KMS-11 (cell line): ENCODE measurements around the gene P4HB.

Source experiments
- H2AFZ ChIP-seq: fragments of 200-600 bp; sonication (generic); 2 replicates; pipeline ENCODE4 v1.6.1; 2016; ENCODE audit warnings: antibody characterized with exemption, mixed run types, low read depth
- H3K27ac ChIP-seq: fragments of 200-600 bp; sonication (generic); 2 replicates; pipeline ENCODE4 v1.6.1; 2016; ENCODE audit warnings: mild to moderate bottlenecking, mixed run types
- H3K27me3 ChIP-seq: fragments of 200-600 bp; sonication (generic); 2 replicates; pipeline ENCODE4 v1.6.1; 2017; ENCODE audit warnings: mild to moderate bottlenecking, low read depth, mixed run types, moderate library complexity; ENCODE audit not compliant: insufficient read depth
- H3K36me3 ChIP-seq: fragments of 200-600 bp; sonication (generic); 2 replicates; pipeline ENCODE4 v1.6.1; 2017; ENCODE audit warnings: mild to moderate bottlenecking, mixed run types; ENCODE audit not compliant: insufficient read depth
- H3K4me1 ChIP-seq: fragments of 200-600 bp; sonication (generic); 2 replicates; pipeline ENCODE4 v1.6.1; 2016; ENCODE audit warnings: mild to moderate bottlenecking, low read depth, mixed run types; ENCODE audit not compliant: poor library complexity, severe bottlenecking
- H3K4me2 ChIP-seq: fragments of 200-600 bp; sonication (generic); 2 replicates; pipeline ENCODE4 v1.7.0; 2016; ENCODE audit warnings: mild to moderate bottlenecking, mixed run types
- H3K4me3 ChIP-seq: fragments of 200-600 bp; sonication (generic); IDR thresholded peaks from 2 replicates; pipeline ENCODE4 v1.6.1; 2017; ENCODE audit warnings: low read depth, low read length, mixed read lengths; ENCODE audit not compliant: insufficient read depth
- H3K79me2 ChIP-seq: fragments of 200-600 bp; sonication (generic); 2 replicates; pipeline ENCODE4 v1.6.1; 2016; ENCODE audit warnings: low read depth, mixed run types; ENCODE audit not compliant: insufficient read depth
- H3K9ac ChIP-seq: fragments of 200-600 bp; sonication (generic); 2 replicates; pipeline ENCODE4 v1.6.1; 2016; ENCODE audit warnings: mild to moderate bottlenecking, mixed run types
- H4K20me1 ChIP-seq: fragments of 200-600 bp; sonication (generic); 2 replicates; pipeline ENCODE4 v1.6.1; 2016; ENCODE audit warnings: mild to moderate bottlenecking, mixed run types; ENCODE audit not compliant: insufficient read depth
- CTCF ChIP-seq: fragments of 200-600 bp; sonication (generic); conservative IDR thresholded peaks from 2 replicates; pipeline ENCODE4 v1.6.1; 2017; ENCODE audit warnings: low read depth, mild to moderate bottlenecking, antibody characterized with exemption, low read length, moderate library complexity, mixed read lengths

P4HB gene

GRCh38 chr17:81852237-81852636 is 8.1 kb downstream of the P4HB start:
- Histone ChIP-seq H3K4me1 (no peaks in the 10 kb centered on the region), H3K27ac (no peak overlapping the region), H3K4me2 (no peak overlapping the region), H3K27me3 (no peaks in the 10 kb centered on the region), H3K79me2 (peaks cover 53% of the 10 kb centered on the region), H4K20me1 (peaks cover 6% of the 10 kb centered on the region; the same call in 1 of the 2 replicates), H2AFZ (no peak overlapping the region), H3K9ac (no peak overlapping the region), H3K4me3 (no peak overlapping the region), H3K36me3 (peaks cover 39% of the 10 kb centered on the region; the same call in 1 of the 2 replicates)
- TF ChIP-seq CTCF, result no peak

- Histone ChIP-seq H3K27me3 (no peaks in the 10 kb centered on the region), H3K79me2 (peaks cover 44% of the 10 kb centered on the region), H3K27ac (no peak overlapping the region), H3K4me1 (no peaks in the 10 kb centered on the region), H2AFZ (no peak overlapping the region), H3K36me3 (peaks cover 36% of the 10 kb centered on the region; the same call in 1 of the 2 replicates), H3K4me3 (no peak overlapping the region), H4K20me1 (peaks cover 6% of the 10 kb centered on the region; the same call in 1 of the 2 replicates), H3K9ac (no peak overlapping the region), H3K4me2 (no peak overlapping the region)
- TF ChIP-seq CTCF, result no peak
Measured at GRCh38 chr17:81851423-81851822, 8.9 kb downstream of the P4HB start.

GRCh38 chr17:81849457-81849856 is 10.9 kb downstream of the P4HB start:
- TF ChIP-seq CTCF, result no peak
- H3K36me3 ChIP-seq, result peaks cover 37% of the 10 kb centered on the region; the same call in 1 of the 2 replicates
- H3K79me2 ChIP-seq, result peaks cover 27% of the 10 kb centered on the region
- no peak overlapping the region for H3K4me2 ChIP-seq
- H3K4me3 ChIP-seq, result no peak overlapping the region
- no peaks in the 10 kb centered on the region for H3K27me3 ChIP-seq
- no peaks in the 10 kb centered on the region for H4K20me1 ChIP-seq
- no peaks in the 10 kb centered on the region for H3K4me1 ChIP-seq
- H3K27ac ChIP-seq, result no peak overlapping the region
- no peak overlapping the region for H3K9ac ChIP-seq
- H2AFZ ChIP-seq, result no peak overlapping the region

- Histone ChIP-seq H3K9ac (no peak overlapping the region), H3K27me3 (no peaks in the 10 kb centered on the region), H3K4me1 (no peaks in the 10 kb centered on the region), H3K4me3 (no peak overlapping the region), H3K36me3 (peaks cover 18% of the 10 kb centered on the region; the same call in 1 of the 2 replicates), H4K20me1 (0 out of 2 replicates have a peak, but pooled peaks cover 3% of the 10 kb centered on the region), H2AFZ (no peak overlapping the region), H3K27ac (no peak overlapping the region), H3K4me2 (no peak overlapping the region), H3K79me2 (peaks cover 9% of the 10 kb centered on the region; the same call in 1 of the 2 replicates)
- no peak for TF ChIP-seq CTCF
Measured at GRCh38 chr17:81846743-81847689, 13.3 kb downstream of the P4HB start.
